ENCODE measurements around the gene RAI1.
A peak's percentile ranks its signal among the peaks of the same experiment; 100 is the strongest.

RAI1 gene

GRCh38 chr17:17693253-17694168, 12.3 kb downstream of the RAI1 start:
- no peak for TF ChIP-seq ZFX (IDR thresholded peaks at IDR 0.05)
- peak overlapping the region; percentile 95 for H3K27ac ChIP-seq

DNA sequence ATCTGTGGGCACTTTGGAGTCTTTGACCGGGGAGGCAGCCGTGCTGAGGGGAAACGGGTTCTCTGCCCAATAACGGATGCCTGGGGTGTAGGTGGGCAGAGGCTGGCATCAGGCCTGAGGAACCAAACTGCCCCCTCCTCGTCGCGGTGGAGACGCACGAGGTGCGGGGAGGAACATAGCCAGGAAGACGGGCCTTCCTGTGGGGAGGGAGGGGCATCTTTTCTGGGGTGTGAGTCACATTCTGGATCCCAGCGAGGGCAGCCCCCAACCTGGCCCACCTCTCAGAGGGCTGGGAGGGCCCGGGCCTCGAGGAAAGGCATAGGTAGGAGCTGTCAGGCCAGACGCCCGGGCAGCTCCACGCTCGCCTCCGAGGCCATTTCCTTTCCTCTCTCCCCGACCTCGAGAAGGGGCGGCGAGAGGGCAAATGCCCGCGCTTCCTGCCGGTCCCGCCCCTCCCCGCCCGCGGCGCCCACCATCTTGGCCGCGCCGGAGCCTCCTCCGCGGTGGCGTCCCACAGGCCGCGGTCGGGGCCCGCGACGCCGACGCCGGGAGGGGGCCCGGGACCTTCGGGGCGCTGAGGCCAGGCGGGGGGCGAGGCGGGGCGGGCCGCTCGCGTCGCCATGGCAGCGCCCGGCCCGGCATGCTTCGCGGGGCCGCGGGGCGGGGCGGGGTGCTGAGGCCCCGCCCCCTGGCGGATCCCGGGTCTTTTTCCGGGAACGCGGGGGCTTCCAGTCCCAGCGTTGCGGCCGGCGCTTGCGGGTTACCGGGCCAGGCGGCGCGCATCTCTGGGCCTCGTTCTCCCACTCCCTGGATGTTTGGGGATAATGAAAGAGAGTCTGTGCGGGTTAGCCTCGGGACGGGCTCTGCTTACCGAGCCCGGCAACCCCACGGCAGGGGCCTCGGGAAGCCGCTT, 13.2 kb downstream of the RAI1 start:
- no peak for TF ChIP-seq CTCF (conservative IDR thresholded peaks at IDR 0.05)
- TF ChIP-seq ZFX (IDR thresholded peaks at IDR 0.05): 0 out of 2 replicates have a peak, but pooled peaks have one; percentile 11
- H3K27ac ChIP-seq: peak overlapping the region; percentile 95

GRCh38 chr17:17696085-17696484, 14.8 kb downstream of the RAI1 start:
- H3K27ac ChIP-seq: peak overlapping the region; percentile 95
- TF ChIP-seq CTCF (conservative IDR thresholded peaks at IDR 0.05): no peak
- TF ChIP-seq ZFX (IDR thresholded peaks at IDR 0.05): no peak

GRCh38 chr17:17696882-17697633, 15.8 kb downstream of the RAI1 start:
- peak overlapping the region; percentile 79 for H3K27ac ChIP-seq
- TF ChIP-seq CTCF (conservative IDR thresholded peaks at IDR 0.05): no peak
- no peak for TF ChIP-seq ZFX (IDR thresholded peaks at IDR 0.05)

DNA sequence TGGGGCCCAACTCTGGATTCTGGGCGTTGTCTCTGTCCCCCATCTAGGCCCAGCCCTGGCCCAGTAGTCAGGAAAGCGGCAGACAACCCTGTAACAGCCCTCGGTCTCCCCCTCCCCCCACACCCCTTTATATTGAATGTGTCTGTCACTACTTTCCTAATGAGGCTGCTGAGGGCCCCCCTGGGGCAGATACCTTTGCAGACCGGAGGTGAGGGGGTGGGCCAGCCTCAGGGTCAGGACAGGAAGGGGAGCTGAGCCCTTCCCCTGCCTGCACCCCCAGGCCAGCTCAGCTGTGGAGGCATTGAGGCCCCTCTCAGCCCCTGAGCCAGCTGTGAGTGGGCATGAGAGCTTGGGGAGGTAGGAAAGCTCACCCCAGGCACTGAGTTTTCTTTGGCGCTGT, 17.1 kb downstream of the RAI1 start:
- peak overlapping the region; percentile 79 for H3K27ac ChIP-seq
- TF ChIP-seq ZFX (IDR thresholded peaks at IDR 0.05): no peak
- TF ChIP-seq CTCF (conservative IDR thresholded peaks at IDR 0.05): no peak

DNA sequence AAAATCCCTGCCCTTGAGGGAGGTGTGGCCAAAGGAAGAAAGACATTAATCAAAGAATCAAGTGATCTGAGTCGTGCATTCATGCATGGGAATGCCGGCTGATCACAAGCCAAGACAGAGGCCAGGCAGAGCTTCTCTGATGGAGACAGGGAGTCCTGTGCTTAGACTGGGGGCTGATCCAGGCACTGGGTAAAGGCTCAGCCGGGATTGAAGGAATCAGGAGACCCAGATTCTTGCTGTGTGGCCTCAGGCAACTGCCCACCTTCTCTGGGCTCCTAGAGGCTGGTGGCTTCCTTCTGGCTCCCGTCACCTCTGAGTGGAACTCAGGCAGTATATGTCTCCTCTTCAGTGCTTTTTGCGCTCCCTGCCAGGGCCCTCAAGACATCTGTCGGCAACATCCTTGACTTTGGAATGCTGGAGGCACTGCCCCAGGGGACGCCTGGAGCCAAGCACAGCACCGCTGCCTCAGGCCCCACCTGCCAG, 17.7 kb downstream of the RAI1 start:
- no peak for TF ChIP-seq CTCF (conservative IDR thresholded peaks at IDR 0.05)
- TF ChIP-seq ZFX (IDR thresholded peaks at IDR 0.05): no peak
- peak overlapping the region; percentile 79 for H3K27ac ChIP-seq

DNA sequence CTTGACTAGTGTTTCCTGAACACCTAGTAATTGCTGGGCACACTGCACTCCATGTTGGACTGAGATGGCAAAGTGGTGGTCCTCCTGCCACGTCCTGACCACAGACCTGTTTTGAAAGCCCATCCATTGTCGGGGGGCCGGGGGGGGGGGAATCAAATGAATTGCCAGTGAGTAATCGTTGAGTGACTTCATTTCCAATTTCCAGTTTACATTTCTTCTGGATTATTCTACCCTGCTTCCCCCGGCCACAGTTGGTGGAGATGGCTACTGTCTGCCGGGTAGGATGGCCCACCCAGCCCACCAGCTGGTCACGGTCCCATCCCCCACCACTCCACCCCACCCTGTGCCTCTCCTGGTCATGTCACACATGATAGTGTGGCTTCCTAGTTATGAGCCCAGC, 18.2 kb downstream of the RAI1 start:
- TF ChIP-seq ZFX (IDR thresholded peaks at IDR 0.05): no peak
- H3K27ac ChIP-seq: peak overlapping the region; percentile 79

Data from C4-2B (cell line).